Endodermal cell (in vitro differentiated cells): ENCODE data around the gene SEZ6L2. TPM values are rescaled to one million over a fixed set of nuclear protein-coding genes. Genes with fewer than 3 reads are reported as not detected.

Source experiments
- DNase-seq: peaks from one replicate; pipeline ENCODE4 v3.0.0-alpha.2; 2017
- H3K27ac ChIP-seq: 2 replicates; pipeline ENCODE4 v1.5.1; 2013; ENCODE audit warnings: mild to moderate bottlenecking, low read depth, low read length, moderate library complexity
- H3K27me3 ChIP-seq: 2 replicates; pipeline ENCODE4 v1.6.1; 2013; ENCODE audit warnings: mild to moderate bottlenecking, low read length, moderate library complexity; ENCODE audit not compliant: insufficient read depth, control insufficient read depth, poor library complexity, severe bottlenecking
- H3K36me3 ChIP-seq: 2 replicates; pipeline ENCODE4 v1.7.0; 2013; ENCODE audit warnings: mild to moderate bottlenecking, low read length, moderate library complexity; ENCODE audit not compliant: control insufficient read depth, insufficient read depth
- H3K4me1 ChIP-seq: one replicate; pipeline ENCODE4 v1.7.0; 2013; ENCODE audit warnings: low read length; ENCODE audit not compliant: control insufficient read depth, insufficient read depth
- H3K4me3 ChIP-seq: 2 replicates; pipeline ENCODE4 v1.5.1; 2013; ENCODE audit warnings: mild to moderate bottlenecking, low read length, moderate library complexity
- H3K9ac ChIP-seq: 2 replicates; pipeline ENCODE4 v1.6.1; 2013; ENCODE audit warnings: mild to moderate bottlenecking, low read length, moderate library complexity; ENCODE audit not compliant: poor library complexity, severe bottlenecking; ENCODE audit errors: extremely low read depth
- H3K9me3 ChIP-seq: 2 replicates; pipeline ENCODE4 v1.6.1; 2013; ENCODE audit warnings: mild to moderate bottlenecking, low read length, moderate library complexity; ENCODE audit not compliant: control insufficient read depth
- H3K27ac Mint-ChIP-seq: 2 replicates; pipeline ENCODE4 v1.8.0; 2020; ENCODE audit warnings: mixed read lengths
- H3K27me3 Mint-ChIP-seq: 2 replicates; pipeline ENCODE4 v1.8.0; 2021; ENCODE audit warnings: mild to moderate bottlenecking, mixed read lengths; ENCODE audit not compliant: insufficient read depth
- H3K36me3 Mint-ChIP-seq: 2 replicates; pipeline ENCODE4 v1.8.0; 2020; ENCODE audit warnings: low read depth, mixed read lengths
- H3K4me1 Mint-ChIP-seq: 2 replicates; pipeline ENCODE4 v1.8.0; 2020; ENCODE audit warnings: mixed read lengths
- H3K4me3 Mint-ChIP-seq: 2 replicates; pipeline ENCODE4 v1.8.0; 2020; ENCODE audit warnings: mild to moderate bottlenecking, moderate library complexity, mixed read lengths
- H3K9me3 Mint-ChIP-seq: 2 replicates; pipeline ENCODE4 v1.8.0; 2020; ENCODE audit warnings: mild to moderate bottlenecking, mixed read lengths
- WGBS, 2 experiments: methylation state at CpG; one replicate each; pipeline versions ENCODE4 v1.1.5 to v1.1.7; 2013; ENCODE audit warnings: missing lambda C conversion rate in 2 of 2, mixed read lengths in 1 of 2; ENCODE audit not compliant: insufficient coverage in 1 of 2, insufficient read length in 1 of 2; 5-methylcytosine and 5-hydroxymethylcytosine counted together
- total RNA-seq, 2 donors: library from RNA; stranded (reverse); fragmentation: NEBNext Ultra II Directional in 1 of 2; extraction: Animal tissue kit (Norgen Biotek cat#: 25700) in 1 of 2; gene quantifications; 2 replicates in 1 of 2; 3 replicates in 1 of 2; pipeline ENCODE4 v1.2.1, GENCODE V29; 2021
- TF ChIP-seq, protein P1 (sequence below): fragments of 200-600 bp; sonication (generic); conservative IDR thresholded peaks from 2 replicates; pipeline ENCODE4 v1.5.0; 2021; ENCODE audit warnings: antibody characterized with exemption, mild to moderate bottlenecking

Gene SEZ6L2
- total RNA-seq, 2 donors from 2014 or later = 44.0 to 52.1 TPM

GRCh38 chr16:29898804-29899515 is 390 bp downstream of the SEZ6L2 start:
- H3K27ac Mint-ChIP-seq = peak overlapping the region; percentile 91
- 0 to 1% methylated on average over 6 to 24 of the region's 25 CpGs for WGBS, 2 experiments

GRCh38 chr16:29898135-29898803 is 1.1 kb downstream of the SEZ6L2 start:
- H3K27me3 ChIP-seq = no peaks in the 10 kb centered on the region
- H3K9ac ChIP-seq = peak overlapping the region; percentile 63
- H3K9me3 ChIP-seq = no peaks in the 10 kb centered on the region
- TF ChIP-seq, protein P1, sequence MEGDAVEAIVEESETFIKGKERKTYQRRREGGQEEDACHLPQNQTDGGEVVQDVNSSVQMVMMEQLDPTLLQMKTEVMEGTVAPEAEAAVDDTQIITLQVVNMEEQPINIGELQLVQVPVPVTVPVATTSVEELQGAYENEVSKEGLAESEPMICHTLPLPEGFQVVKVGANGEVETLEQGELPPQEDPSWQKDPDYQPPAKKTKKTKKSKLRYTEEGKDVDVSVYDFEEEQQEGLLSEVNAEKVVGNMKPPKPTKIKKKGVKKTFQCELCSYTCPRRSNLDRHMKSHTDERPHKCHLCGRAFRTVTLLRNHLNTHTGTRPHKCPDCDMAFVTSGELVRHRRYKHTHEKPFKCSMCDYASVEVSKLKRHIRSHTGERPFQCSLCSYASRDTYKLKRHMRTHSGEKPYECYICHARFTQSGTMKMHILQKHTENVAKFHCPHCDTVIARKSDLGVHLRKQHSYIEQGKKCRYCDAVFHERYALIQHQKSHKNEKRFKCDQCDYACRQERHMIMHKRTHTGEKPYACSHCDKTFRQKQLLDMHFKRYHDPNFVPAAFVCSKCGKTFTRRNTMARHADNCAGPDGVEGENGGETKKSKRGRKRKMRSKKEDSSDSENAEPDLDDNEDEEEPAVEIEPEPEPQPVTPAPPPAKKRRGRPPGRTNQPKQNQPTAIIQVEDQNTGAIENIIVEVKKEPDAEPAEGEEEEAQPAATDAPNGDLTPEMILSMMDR = no peak
- no peaks in the 10 kb centered on the region for H3K9me3 Mint-ChIP-seq
- H3K4me1 ChIP-seq = no peaks in the 10 kb centered on the region
- peaks cover 8% of the 10 kb centered on the region for H3K36me3 Mint-ChIP-seq
- peak overlapping the region; percentile 73 for H3K4me3 Mint-ChIP-seq
- peak overlapping the region; percentile 90 for H3K4me3 ChIP-seq
- H3K4me1 Mint-ChIP-seq = peaks cover 18% of the 10 kb centered on the region
- peak overlapping the region; percentile 91 for H3K27ac Mint-ChIP-seq
- 26 to 28% methylated on average over 5 to 9 of the region's 9 CpGs for WGBS, 2 experiments
- H3K36me3 ChIP-seq = peaks cover 17% of the 10 kb centered on the region
- no peaks in the 10 kb centered on the region for H3K27me3 Mint-ChIP-seq
- peak; percentile 70 for DNase-seq
- no peak overlapping the region for H3K27ac ChIP-seq

More at GRCh38 chr16:29898804-29899515, 390 bp downstream of the SEZ6L2 start:
- DNase-seq = peak; percentile 93
- no peaks in the 10 kb centered on the region for H3K27me3 ChIP-seq
- H3K9me3 ChIP-seq = no peaks in the 10 kb centered on the region
- peak overlapping the region; percentile 90 for H3K4me3 ChIP-seq
- H3K9me3 Mint-ChIP-seq = no peaks in the 10 kb centered on the region
- H3K27ac ChIP-seq = no peak overlapping the region
- peaks cover 18% of the 10 kb centered on the region for H3K4me1 Mint-ChIP-seq
- TF ChIP-seq, protein P1 = no peak
- H3K9ac ChIP-seq = peak overlapping the region; percentile 63
- H3K4me1 ChIP-seq = no peaks in the 10 kb centered on the region
- H3K36me3 Mint-ChIP-seq = peaks cover 9% of the 10 kb centered on the region
- H3K4me3 Mint-ChIP-seq = peak overlapping the region; percentile 73
- no peaks in the 10 kb centered on the region for H3K27me3 Mint-ChIP-seq
- H3K36me3 ChIP-seq = peaks cover 12% of the 10 kb centered on the region

GRCh38 chr16:29897333-29897732 is 2.0 kb downstream of the SEZ6L2 start:
- Histone ChIP-seq H3K27ac (no peak overlapping the region), H3K9ac (no peak overlapping the region), H3K4me1 (no peaks in the 10 kb centered on the region), H3K4me3 (no peak overlapping the region), H3K27me3 (no peaks in the 10 kb centered on the region), H3K9me3 (no peaks in the 10 kb centered on the region), H3K36me3 (peaks cover 17% of the 10 kb centered on the region)
- H3K9me3 Mint-ChIP-seq = no peaks in the 10 kb centered on the region
- H3K36me3 Mint-ChIP-seq = peaks cover 14% of the 10 kb centered on the region
- peaks cover 18% of the 10 kb centered on the region for H3K4me1 Mint-ChIP-seq
- no peak overlapping the region for H3K27ac Mint-ChIP-seq
- no peak for DNase-seq
- TF ChIP-seq, protein P1 = no peak
- WGBS, 2 experiments = 87 to 88% methylated on average over 4 of the region's 4 CpGs
- H3K4me3 Mint-ChIP-seq = no peak overlapping the region
- no peaks in the 10 kb centered on the region for H3K27me3 Mint-ChIP-seq
